SK-N-SH (cell line): ENCODE measurements around the gene AUH. TPM values are rescaled to one million over a fixed set of nuclear protein-coding genes. Genes with fewer than 3 reads are reported as not detected.
"Not testable (repeated sequence)": the region's sequence is repeated elsewhere in the genome, so short reads cannot be mapped to it uniquely, and the experiment has no call there.

Experiments
- CTCF ChIA-PET: fragments of 300-600, 350-600 bp; formaldehyde crosslinking; extraction: SDS; loops from one replicate; lab custom pipeline; 2021; lab: Yijun Ruan, JAX
- POLR2A ChIA-PET: fragments of 350-600 bp; sonication (Branson Sonifier 250); formaldehyde crosslinking; extraction: SDS; loops from one replicate; lab custom pipeline; 2020; ENCODE audit warnings: antibody characterized with exemption, inconsistent platforms; lab: Yijun Ruan, JAX
- DNase-seq: peaks from one replicate; pipeline ENCODE4 v3.0.0; 2012
- H2AFZ ChIP-seq: fragments of 200-600 bp; sonication (generic); 2 replicates; pipeline ENCODE4 v1.8.1; 2016; ENCODE audit warnings: antibody characterized with exemption, mild to moderate bottlenecking, low read depth
- H3F3A ChIP-seq: fragments of 200-600 bp; sonication (generic); replicated peaks from 2 replicates; pipeline ENCODE3; 2016; ENCODE audit warnings: antibody characterized with exemption, mild to moderate bottlenecking; ENCODE audit not compliant: insufficient read depth
- H3K27ac ChIP-seq, 2 experiments: fragments of 200-500 bp in 1 of 2; fragments of 200-600 bp in 1 of 2; sonication (Bioruptor generic) in 1 of 2; sonication (generic), shearing (Covaris generic) in 1 of 2; 2 replicates each; pipeline versions ENCODE4 v1.5.1 to v1.6.1; 2014 to 2016; ENCODE audit warnings: low read depth in 2 of 2, inconsistent platforms in 1 of 2, low read length in 1 of 2, mild to moderate bottlenecking in 1 of 2, mixed read lengths in 1 of 2
- H3K27me3 ChIP-seq: fragments of 200-600 bp; sonication (generic), shearing (Covaris generic); 2 replicates; pipeline ENCODE4 v1.6.1; 2016; ENCODE audit warnings: mixed run types; ENCODE audit not compliant: insufficient read depth
- H3K36me3 ChIP-seq, 2 experiments: fragments of 200-500 bp in 1 of 2; fragments of 200-600 bp in 1 of 2; sonication (Bioruptor generic) in 1 of 2; sonication (generic) in 1 of 2; replicated peaks in 1 of 2; 2 replicates each; pipeline versions ENCODE3 to v1.5.1; 2014 to 2016; ENCODE audit warnings: low read length in 1 of 2, mild to moderate bottlenecking in 1 of 2; ENCODE audit not compliant: insufficient read depth in 2 of 2, control insufficient read depth in 1 of 2
- H3K4me1 ChIP-seq, 2 experiments: fragments of 200-500 bp in 1 of 2; fragments of 200-600 bp in 1 of 2; sonication (Bioruptor generic) in 1 of 2; sonication (generic), shearing (Covaris generic) in 1 of 2; 2 replicates each; pipeline versions ENCODE4 v1.5.1 to v1.6.1; 2014 to 2016; ENCODE audit warnings: low read depth in 1 of 2, low read length in 1 of 2, mixed run types in 1 of 2; ENCODE audit not compliant: insufficient read depth in 2 of 2, control insufficient read depth in 1 of 2
- H3K4me2 ChIP-seq: fragments of 200-600 bp; sonication (generic), shearing (Covaris generic); 2 replicates; pipeline ENCODE4 v1.6.1; 2017; ENCODE audit warnings: mixed run types
- H3K4me3 ChIP-seq, 2 experiments: fragments of 200-500 bp in 1 of 2; fragments of 200-600 bp in 1 of 2; sonication (Bioruptor generic) in 1 of 2; sonication (generic), shearing (Covaris generic) in 1 of 2; 2 replicates each; pipeline versions ENCODE4 v1.5.1 to v1.8.1; 2014 to 2016; ENCODE audit warnings: low read depth in 2 of 2, inconsistent platforms in 1 of 2, low read length in 1 of 2, mild to moderate bottlenecking in 1 of 2, mixed read lengths in 1 of 2, moderate library complexity in 1 of 2
- H3K79me2 ChIP-seq: fragments of 200-600 bp; sonication (generic); 2 replicates; pipeline ENCODE4 v1.8.1; 2017; ENCODE audit warnings: mild to moderate bottlenecking; ENCODE audit not compliant: insufficient read depth
- H3K9ac ChIP-seq: fragments of 200-600 bp; sonication (generic); 2 replicates; pipeline ENCODE4 v1.6.1; 2017; ENCODE audit warnings: mixed run types
- H3K9me2 ChIP-seq: fragments of 200-600 bp; sonication (generic); 2 replicates; pipeline ENCODE4 v1.6.1; 2017; ENCODE audit warnings: mixed run types
- H3K9me3 ChIP-seq: fragments of 200-600 bp; sonication (generic); 2 replicates; pipeline ENCODE4 v1.6.1; 2017; ENCODE audit warnings: mixed run types, mild to moderate bottlenecking, moderate library complexity
- H4K20me1 ChIP-seq: fragments of 200-600 bp; sonication (generic); 2 replicates; pipeline ENCODE4 v1.6.1; 2017; ENCODE audit warnings: mild to moderate bottlenecking, mixed run types; ENCODE audit not compliant: insufficient read depth
- CHD2 ChIP-seq: fragments of 150-350 bp; IDR thresholded peaks from 2 replicates; pipeline ENCODE4 v1.6.1; 2018; ENCODE audit warnings: low read length; ENCODE audit not compliant: partially characterized antibody
- CTCF ChIP-seq: fragments of 200-600 bp; sonication (generic); IDR thresholded peaks from 2 replicates; pipeline ENCODE4 v1.6.1; 2017; ENCODE audit warnings: antibody characterized with exemption, mild to moderate bottlenecking, moderate library complexity
- EP300 ChIP-seq, 2 experiments: IDR thresholded peaks; 2 replicates each; pipeline versions ENCODE4 v1.4.0 to v1.6.1; 2012; ENCODE audit warnings: borderline replicate concordance in 1 of 2, low read depth in 1 of 2, low read length in 1 of 2
- EZH2phosphoT487 ChIP-seq: fragments of 200-600 bp; sonication (generic); IDR thresholded peaks from 2 replicates; pipeline ENCODE4 v1.6.1; 2017; ENCODE audit warnings: low read depth, mixed run types, mild to moderate bottlenecking, antibody characterized with exemption, moderate library complexity, borderline replicate concordance
- FOXJ3 ChIP-seq: sonication (generic); formaldehyde crosslinking; IDR thresholded peaks from 2 replicates; pipeline ENCODE4 v1.5.1; 2020; ENCODE audit warnings: mild to moderate bottlenecking, missing genetic modification reagents
- FOXM1 ChIP-seq: IDR thresholded peaks from 2 replicates; pipeline ENCODE4 v1.4.0; 2012; ENCODE audit warnings: low read depth, mild to moderate bottlenecking
- GABPA ChIP-seq: IDR thresholded peaks from 2 replicates; pipeline ENCODE4 v1.4.0; 2012; ENCODE audit warnings: low read depth, mild to moderate bottlenecking
- IRF3 ChIP-seq: fragments of 150-350 bp; IDR thresholded peaks from 2 replicates; pipeline ENCODE4 v1.6.1; 2016; ENCODE audit warnings: mild to moderate bottlenecking, low read depth, low read length
- MAX ChIP-seq: IDR thresholded peaks from 2 replicates; pipeline ENCODE4 v1.4.0; 2012; ENCODE audit warnings: low read depth
- MEF2A ChIP-seq: IDR thresholded peaks from 2 replicates; pipeline ENCODE4 v1.4.0; 2012; ENCODE audit warnings: low read depth, borderline replicate concordance
- NRF1 ChIP-seq: IDR thresholded peaks from 2 replicates; pipeline ENCODE4 v1.6.1; 2012; ENCODE audit warnings: low read depth, mild to moderate bottlenecking, low read length
- PBX3 ChIP-seq: IDR thresholded peaks from 2 replicates; pipeline ENCODE4; 2012
- POLR2AphosphoS5 ChIP-seq: IDR thresholded peaks from 2 replicates; pipeline ENCODE4 v1.6.1; 2012; ENCODE audit warnings: low read depth, low read length
- REST ChIP-seq: IDR thresholded peaks from 2 replicates; pipeline ENCODE4 v1.6.1; 2012; ENCODE audit warnings: mild to moderate bottlenecking, low read depth, low read length, moderate library complexity
- RFX5 ChIP-seq: IDR thresholded peaks from 2 replicates; pipeline ENCODE4 v1.6.1; 2012; ENCODE audit warnings: mild to moderate bottlenecking, improper control_type of control experiment, low read length
- SMC3 ChIP-seq: IDR thresholded peaks from 2 replicates; pipeline ENCODE4 v1.6.1; 2012; ENCODE audit warnings: low read depth, low read length, improper control_type of control experiment
- TEAD4 ChIP-seq: IDR thresholded peaks from 2 replicates; pipeline ENCODE4 v1.4.0; 2012; ENCODE audit warnings: mild to moderate bottlenecking, borderline replicate concordance; ENCODE audit not compliant: insufficient read depth
- WGBS: methylation state at CpG from one replicate; pipeline ENCODE4 v1.1.6; 2017; ENCODE audit warnings: low lambda C conversion rate; 5-methylcytosine and 5-hydroxymethylcytosine counted together
- polyA plus RNA-seq, 3 experiments: library from polyadenylated mRNA; depleted of rRNA; stranded (reverse); fragments of >200 nt; gene quantifications; 2 replicates each; pipeline ENCODE4 v1.2.3, GENCODE V29; 2012

Gene AUH
- polyA plus RNA-seq, 1 of the 3 experiments (the other 2 are of a cell fraction): 7.6 TPM

- CTCF ChIA-PET: no interaction called here
- H3F3A ChIP-seq: peaks cover 7% of the 10 kb centered on the region
- POLR2A ChIA-PET: no interaction called here
- no peak overlapping the region for H3K4me2 ChIP-seq
- no peak overlapping the region for H3K27ac ChIP-seq
- peaks cover 0 to 9% of the 10 kb centered on the region in 2 experiments; a peak in 2 of 4 replicates for H3K4me1 ChIP-seq
- no peak for TF ChIP-seq TEAD4
- no peak for TF ChIP-seq NRF1
- TF ChIP-seq REST: no peak
- TF ChIP-seq FOXJ3: no peak
- TF ChIP-seq RFX5: no peak
- TF ChIP-seq EP300 (IDR thresholded peaks at IDR 0.05; ENCODE audit: borderline replicate concordance in 1 of 2, low read depth in 1 of 2, low read length in 1 of 2): no peak
- TF ChIP-seq SMC3: no peak
- TF ChIP-seq PBX3: no peak
- no peak for TF ChIP-seq EZH2phosphoT487
- no peak for TF ChIP-seq FOXM1
- TF ChIP-seq MEF2A: no peak
- TF ChIP-seq IRF3: no peak
- no peak for TF ChIP-seq MAX
- TF ChIP-seq POLR2AphosphoS5: no peak
- no peak for TF ChIP-seq CHD2
- no peak for TF ChIP-seq GABPA
- no peak for TF ChIP-seq CTCF
- H3K79me2 ChIP-seq: no peaks in the 10 kb centered on the region
- no peaks in the 10 kb centered on the region for H3K9me3 ChIP-seq
- no peaks in the 10 kb centered on the region for H4K20me1 ChIP-seq
- no peak overlapping the region for H3K4me3 ChIP-seq
- DNase-seq: no peak
- no peaks in the 10 kb centered on the region for H3K9me2 ChIP-seq
- no peaks in the 10 kb centered on the region for H3K36me3 ChIP-seq
- H3K27me3 ChIP-seq: no peaks in the 10 kb centered on the region
- H3K9ac ChIP-seq: no peak overlapping the region
- 54% methylated on average over 5 of the region's 5 CpGs for WGBS
- no peak overlapping the region for H2AFZ ChIP-seq
Observed at GRCh38 chr9:91391412-91391811, 29.7 kb upstream of the AUH start.

GRCh38 chr9:91389686-91390085, 28.0 kb upstream of the AUH start:
- H3K9ac ChIP-seq, H4K20me1 ChIP-seq, H2AFZ ChIP-seq, H3K4me2 ChIP-seq, H3K27ac ChIP-seq, H3F3A ChIP-seq, H3K4me3 ChIP-seq, H3K27me3 ChIP-seq, CTCF ChIA-PET, H3K79me2 ChIP-seq, H3K9me3 ChIP-seq, DNase-seq, POLR2A ChIA-PET, H3K4me1 ChIP-seq, H3K36me3 ChIP-seq, H3K9me2 ChIP-seq: not testable (repeated sequence)
- WGBS: 80% methylated on average over 4 of the region's 4 CpGs
